Activated gamma-delta T cell treated with anti-CD3 and anti-CD28 coated beads, Interleukin-2, amount 50 U/mL, for 16 hours (primary cell): Measurements from ENCODE around the gene TMEM138.

Experiments used
- DNase-seq: peaks from one replicate; pipeline ENCODE4 v3.0.0-alpha.2; 2020; ENCODE audit warnings: low read depth

The TMEM138 gene

DNA sequence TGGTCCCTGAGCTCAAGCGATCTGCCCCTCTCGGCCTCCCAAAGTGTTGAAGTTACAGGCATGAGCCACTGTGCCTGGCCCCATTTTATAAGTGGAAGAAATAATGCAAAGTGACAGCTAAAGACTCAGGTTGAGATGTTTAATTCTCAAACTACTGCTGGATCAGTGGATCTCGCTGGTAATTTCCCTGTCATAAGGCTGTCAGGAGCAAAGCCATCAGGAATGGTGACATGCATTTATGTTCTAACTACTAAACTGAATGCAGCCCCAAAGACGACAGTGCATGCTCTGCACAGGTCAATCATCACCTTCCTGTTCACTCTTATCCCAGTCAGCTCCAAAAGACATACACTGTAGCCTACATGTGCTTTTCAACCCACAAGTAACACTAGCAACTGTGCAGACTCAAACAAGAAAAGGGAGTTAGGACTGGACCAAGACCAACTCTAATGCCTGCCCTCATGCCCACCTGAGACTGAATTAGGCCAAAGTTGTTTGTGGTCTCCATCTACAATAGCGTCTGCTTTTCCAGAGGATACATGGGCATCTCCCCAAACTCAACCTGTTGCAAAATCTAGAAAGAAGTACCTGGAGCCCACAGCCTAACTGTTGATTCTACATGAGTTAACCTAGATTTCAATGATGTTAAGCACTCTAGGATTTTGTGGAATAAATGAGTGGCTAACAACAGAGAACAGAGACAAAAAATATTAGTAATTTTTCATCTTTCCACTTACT, 45.0 kb downstream of the TMEM138 start:
- no peak for DNase-seq

DNA sequence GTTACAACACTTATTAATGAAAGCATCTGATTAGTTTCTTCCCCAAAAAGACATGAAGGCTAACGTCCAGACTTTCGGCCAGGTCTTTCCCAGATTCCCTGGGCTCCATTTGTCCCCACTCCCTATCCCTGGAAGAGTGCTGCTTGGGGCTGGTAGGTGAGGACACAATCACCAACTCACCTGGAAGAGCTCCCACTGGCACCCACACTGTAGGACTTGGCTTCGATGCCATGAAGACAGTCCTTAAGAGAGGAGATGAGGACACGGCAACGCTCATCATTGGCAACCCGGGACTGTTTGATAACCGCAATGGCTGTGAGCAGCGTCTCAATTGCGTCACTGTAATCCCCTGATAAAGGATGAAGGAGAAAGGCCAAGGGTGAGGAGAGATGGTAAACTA, 49.4 kb downstream of the TMEM138 start:
- no peak for DNase-seq

DNA sequence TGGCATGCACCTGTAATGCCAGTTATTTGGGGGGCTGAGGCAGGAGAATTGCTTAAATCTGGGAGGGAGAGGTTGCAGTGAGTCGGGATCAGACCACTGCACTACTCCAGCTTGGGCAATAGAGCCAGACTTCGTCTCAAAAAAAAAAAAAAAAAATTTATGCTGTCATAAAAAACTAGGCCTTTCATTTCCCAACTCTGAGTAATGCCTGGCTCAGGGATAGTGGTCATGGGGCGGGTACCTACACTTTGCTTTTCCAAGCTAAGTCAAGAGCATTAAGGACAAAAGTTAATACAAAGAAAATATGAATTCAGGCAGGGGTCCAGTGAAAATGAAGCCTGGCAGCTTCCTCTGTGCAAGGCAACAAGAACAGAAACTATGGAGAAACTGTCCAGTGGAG, 51.3 kb downstream of the TMEM138 start:
- no peak for DNase-seq

DNA sequence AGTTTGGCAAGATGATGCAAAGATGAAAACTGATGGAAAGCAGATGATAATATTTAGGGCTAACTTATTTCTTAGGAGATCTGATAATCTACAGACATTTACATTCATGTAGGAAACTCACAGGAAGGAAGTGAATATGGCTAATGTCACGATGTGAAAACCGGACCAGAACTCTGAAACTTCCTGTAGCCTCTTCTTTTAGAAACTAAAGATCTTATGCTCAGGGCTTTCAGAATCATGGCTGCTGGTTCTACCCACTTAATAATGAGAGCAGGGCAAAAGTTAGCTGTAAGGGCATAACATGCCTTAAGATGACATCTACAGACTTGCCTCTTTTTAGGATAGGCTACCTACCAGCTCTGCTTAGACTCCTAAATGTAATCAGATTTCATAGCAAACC, 52.4 kb downstream of the TMEM138 start:
- DNase-seq: no peak

DNA sequence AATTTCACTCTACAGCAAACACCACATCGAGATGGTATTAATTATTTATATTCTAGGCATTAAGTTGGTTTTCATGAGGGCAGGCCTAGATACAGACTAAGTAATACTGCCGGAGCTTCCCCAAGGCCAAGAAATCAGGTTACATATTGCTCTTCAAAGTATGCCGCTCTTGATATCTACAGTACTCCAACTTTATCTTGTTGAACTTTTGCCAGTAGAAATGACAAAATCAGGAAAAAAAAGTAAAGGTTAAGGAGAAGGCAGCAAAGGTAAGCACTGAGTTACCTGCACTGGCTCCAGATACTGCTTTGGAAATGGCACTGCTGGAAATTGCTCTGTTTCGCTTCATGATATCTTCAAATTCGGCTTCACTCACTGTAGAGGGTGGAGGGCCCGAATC, 53.2 kb downstream of the TMEM138 start:
- no peak for DNase-seq

DNA sequence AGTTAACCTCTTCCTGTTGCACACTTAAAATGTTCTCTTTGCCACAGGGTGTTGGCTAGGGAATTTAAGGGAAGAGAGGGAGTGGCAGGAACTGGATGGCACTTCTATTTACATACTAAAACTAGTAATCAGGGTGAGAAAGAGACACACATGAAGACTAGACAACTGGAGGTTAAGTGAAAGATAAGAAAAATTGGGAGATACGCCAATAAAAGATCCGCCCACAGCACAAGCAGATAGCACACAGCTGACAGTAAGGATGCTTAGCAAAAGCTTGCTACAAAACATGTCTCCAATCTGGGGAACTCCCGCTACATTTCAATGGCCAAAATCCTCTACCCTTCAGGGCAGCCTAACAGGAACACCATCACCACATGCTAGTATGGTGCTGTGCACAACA, 54.8 kb downstream of the TMEM138 start:
- DNase-seq: no peak

DNA sequence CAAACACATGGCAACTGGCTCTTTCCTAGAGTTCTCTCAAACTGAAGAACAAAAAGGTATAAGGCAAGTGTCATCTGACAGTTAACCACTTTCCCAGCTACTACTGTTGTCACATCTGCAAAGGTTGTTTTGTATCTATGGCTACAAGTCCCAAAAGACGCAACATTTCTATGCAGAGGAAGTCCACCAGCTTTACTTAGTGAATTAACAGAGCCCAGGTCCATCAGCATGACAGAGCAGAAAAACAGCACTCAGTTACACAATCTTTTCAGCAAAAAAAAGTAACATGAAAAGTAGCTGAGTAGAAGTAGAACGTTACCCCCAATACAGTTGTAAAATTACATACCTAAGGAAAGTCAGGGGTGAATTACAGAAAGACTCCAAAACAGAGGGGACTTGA, 55.5 kb downstream of the TMEM138 start:
- no peak for DNase-seq

DNA sequence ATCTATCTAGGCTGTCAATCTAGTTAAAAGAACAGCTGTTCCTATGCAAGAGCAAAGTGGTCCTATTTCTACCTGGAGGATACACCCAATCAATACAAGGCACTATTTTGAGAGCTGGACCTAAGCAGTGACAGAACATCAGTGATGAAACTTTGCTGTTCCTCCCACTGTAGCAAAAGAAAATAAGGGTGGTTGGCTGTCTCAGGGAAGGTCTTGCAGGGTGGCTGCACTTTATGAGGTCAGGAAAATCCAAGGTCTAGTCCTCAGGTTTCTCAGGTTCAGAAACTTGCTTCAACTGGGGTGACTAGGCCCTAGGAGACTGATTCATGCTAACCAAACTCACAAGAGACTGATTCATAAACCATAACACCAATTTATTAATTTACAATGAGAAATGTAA, 56.0 kb downstream of the TMEM138 start:
- no peak for DNase-seq
